MG63 (cell line): ENCODE data around the gene LIFR. TPM values are rescaled to one million over a fixed set of nuclear protein-coding genes. Genes with fewer than 3 reads are reported as not detected.

ENCODE experiments used
- DNase-seq: peaks from one replicate; pipeline ENCODE4 v3.0.0-alpha.2; 2020
- H3K27me3 ChIP-seq: fragments of 250-450 bp; sonication (Bioruptor Pico); 2 replicates; pipeline ENCODE4 v1.5.1; 2020; ENCODE audit warnings: mild to moderate bottlenecking, moderate library complexity
- H3K36me3 ChIP-seq: fragments of 250-450 bp; sonication (Bioruptor Pico); 2 replicates; pipeline ENCODE4 v1.5.1; 2020; ENCODE audit warnings: mild to moderate bottlenecking, moderate library complexity
- H3K4me3 ChIP-seq: fragments of 250-450 bp; sonication (Bioruptor Pico); 2 replicates; pipeline ENCODE4 v1.5.1; 2020; ENCODE audit warnings: mild to moderate bottlenecking, moderate library complexity
- H3K9me3 ChIP-seq: fragments of 250-450 bp; sonication (Bioruptor Pico); 2 replicates; pipeline ENCODE4 v1.5.1; 2020; ENCODE audit warnings: mild to moderate bottlenecking, moderate library complexity
- total RNA-seq: library from RNA; depleted of rRNA; stranded (reverse); fragments of >200 nt; shearing (Covaris generic); gene quantifications from 2 replicates; pipeline ENCODE4 v1.2.3, GENCODE V29; 2014; ENCODE audit warnings: low replicate concordance

The LIFR gene
- total RNA-seq, 1 experiment from 2014 or later = 6.8 TPM

DNA sequence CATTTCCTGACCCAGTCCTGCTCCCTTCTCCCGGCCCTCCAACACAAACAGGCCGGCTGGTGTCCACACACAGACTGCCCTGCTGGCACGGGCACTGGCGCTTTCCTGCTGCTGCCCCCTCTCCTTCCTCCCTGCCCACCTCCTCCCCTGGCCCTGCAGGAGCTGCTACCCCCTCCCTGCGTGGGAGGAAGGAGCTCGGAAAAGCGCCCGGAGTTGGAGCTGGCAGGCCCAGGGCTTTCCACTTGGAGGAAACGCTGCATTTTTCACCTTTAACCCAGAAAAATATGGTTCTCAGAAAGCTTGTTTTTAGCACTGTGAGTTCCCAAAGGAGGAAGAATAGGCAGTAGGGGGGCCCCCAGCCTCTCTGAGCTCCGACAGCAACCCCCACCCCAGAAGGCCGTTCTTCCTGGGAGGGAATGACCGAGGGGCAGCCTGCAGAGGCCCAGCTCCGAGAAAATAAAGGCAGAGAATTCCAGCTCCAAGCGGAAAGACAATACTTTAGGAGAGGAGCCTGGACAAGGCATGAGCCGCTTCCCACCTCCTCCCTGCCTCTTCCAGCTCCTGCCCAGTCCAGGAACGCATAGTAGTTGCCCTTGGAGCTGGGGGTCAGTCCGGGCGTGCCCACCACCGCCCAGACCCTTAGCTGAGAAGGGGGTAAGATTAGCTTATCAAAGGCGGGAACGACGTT, 88.9 kb downstream of the LIFR start:
- peak; percentile 96 for DNase-seq
- Histone ChIP-seq H3K27me3 (no peaks in the 10 kb centered on the region), H3K36me3 (no peaks in the 10 kb centered on the region), H3K4me3 (no peak overlapping the region), H3K9me3 (no peaks in the 10 kb centered on the region)

DNA sequence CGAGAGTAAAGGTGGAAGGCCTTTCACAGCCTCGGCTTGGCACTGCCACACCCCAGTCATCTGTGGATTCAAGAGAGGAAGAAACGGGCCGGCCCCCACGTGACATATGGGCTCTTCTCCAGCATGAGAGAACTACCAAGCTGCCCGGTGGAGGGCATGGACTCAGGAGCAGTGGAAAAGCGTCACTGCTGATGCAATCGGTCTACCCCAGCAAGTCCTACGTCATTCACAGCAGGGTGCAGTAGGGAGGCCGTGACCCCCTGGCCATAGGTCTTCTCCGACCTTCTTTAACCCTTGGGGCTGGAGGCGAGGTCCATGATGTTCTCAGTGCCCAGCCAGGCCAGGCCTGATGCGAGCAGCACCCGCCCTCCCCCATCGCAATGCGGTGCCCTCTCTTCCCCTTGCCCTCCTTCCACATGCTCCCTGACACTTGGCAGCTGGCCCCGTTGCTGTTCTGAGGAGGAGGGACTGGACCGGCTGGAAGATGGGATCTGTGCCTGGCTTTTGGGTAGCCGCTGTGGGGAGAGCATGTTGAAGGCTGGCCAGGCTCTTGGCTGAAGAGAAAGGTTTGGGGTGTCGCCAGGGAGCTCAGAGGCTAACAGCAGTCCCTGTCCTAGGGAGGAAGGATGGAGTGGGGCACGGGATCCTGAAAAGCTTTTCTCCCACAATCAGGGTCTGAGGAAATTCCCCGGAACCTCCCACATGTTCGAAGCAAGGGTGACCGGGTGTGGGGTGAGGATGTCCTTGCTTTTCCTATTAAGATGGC, 89.8 kb downstream of the LIFR start:
- Histone ChIP-seq H3K4me3 (no peak overlapping the region), H3K9me3 (no peaks in the 10 kb centered on the region)

DNA sequence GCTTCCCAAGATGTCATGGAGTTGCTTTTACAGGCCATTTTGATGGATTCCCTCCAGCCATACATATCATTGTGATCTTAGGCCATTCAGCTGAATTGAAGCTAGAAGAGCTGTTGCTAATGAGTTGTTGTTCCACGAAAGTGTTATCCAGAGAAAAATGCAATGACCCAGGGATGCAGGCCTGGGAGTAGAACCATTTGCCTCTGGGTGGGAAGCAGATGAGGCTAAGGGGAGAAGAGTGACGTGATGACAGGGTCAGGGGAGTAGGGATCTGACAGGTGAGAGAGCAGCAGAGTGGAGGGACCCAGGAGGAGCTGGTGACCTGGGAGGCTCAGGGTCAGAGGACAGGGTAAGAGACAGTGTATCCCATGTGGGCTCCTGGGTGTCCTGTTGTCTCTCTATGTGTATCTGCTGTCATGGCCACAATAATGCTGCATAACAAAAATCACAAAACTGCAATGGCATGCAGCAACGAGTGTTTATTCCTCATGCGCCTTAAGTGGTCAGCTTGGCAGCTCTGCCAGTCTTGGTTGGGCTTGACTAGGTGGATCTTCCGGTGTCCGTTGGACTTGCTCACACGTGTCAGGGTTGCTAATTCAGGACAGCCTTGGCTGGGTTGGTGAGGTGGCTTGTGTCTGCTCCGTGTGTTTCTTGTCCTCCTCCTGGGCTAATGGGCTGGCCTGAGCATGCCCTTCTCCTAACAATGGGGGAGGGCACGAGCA, 90.6 kb downstream of the LIFR start:
- DNase-seq = no peak
- H3K36me3 ChIP-seq = no peaks in the 10 kb centered on the region
- H3K9me3 ChIP-seq = no peaks in the 10 kb centered on the region
- no peak overlapping the region for H3K4me3 ChIP-seq
- H3K27me3 ChIP-seq = no peaks in the 10 kb centered on the region

More for the DNA sequence above, 89.8 kb downstream of the LIFR start:
- Histone ChIP-seq H3K27me3 (no peaks in the 10 kb centered on the region), H3K36me3 (no peaks in the 10 kb centered on the region)
- DNase-seq = peak; percentile 96

DNA sequence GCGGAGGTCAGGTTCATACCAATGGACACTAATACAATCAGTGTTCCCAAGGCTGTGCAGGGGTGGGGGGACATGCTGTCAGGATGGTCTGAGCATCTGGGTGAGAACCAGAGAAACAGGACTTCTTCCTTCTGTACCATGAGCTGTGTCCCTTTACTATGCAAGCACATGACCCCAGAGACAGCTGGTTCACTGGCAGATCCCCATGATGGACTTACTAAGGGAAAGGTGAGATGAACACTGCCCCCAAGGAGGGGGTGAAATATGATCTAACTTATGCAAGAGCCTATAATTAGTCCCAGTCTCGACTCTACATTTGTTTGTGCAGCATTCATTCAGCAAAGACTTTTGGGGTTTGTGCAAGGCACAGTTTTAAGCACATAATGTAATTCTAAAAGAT, 91.4 kb downstream of the LIFR start:
- Histone ChIP-seq H3K9me3 (no peaks in the 10 kb centered on the region), H3K36me3 (no peaks in the 10 kb centered on the region), H3K27me3 (no peaks in the 10 kb centered on the region), H3K4me3 (no peak overlapping the region)
- no peak for DNase-seq

DNA sequence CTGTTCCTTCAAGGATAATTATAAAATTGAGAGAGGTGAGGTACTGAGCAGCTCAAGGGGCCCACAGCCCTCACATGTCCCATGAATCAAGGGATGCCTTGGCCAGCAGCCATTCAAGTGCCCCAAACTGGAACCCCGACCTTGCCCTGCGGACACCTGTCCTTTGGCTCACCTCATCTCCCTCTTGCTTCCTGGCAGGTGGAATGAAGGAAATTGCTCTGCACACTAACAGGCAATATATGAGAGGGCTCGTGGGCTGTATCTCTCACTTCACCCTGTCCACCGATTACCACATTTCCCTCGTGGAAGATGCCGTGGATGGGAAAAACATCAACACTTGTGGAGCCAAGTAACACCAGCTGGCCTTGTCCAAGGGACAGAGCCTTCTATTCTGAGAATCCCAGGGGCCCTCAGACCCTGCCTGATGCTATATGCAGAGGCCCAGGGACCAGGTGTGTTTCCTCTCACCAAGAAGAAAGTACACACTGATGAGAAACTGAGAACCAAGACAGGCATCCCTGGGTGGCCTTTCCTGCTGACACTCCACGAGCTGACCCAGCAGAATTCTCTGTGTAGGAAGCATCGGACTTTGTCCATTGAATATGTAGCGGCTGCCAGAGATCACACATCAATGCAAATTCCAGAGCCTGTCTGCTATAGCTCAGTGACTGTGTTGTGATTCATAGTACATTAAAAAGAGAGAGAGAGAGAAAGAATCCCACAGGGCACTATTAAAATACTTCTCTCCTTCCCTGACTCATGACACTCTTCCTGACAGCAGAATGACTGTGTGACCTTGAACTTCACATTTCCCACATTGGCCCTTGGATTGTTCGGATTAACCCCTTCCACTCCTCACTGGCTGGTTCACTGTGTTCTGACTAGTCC, 92.6 kb downstream of the LIFR start:
- Histone ChIP-seq H3K9me3 (no peaks in the 10 kb centered on the region), H3K27me3 (no peaks in the 10 kb centered on the region), H3K4me3 (no peak overlapping the region), H3K36me3 (no peaks in the 10 kb centered on the region)
- peak; percentile 85 for DNase-seq

DNA sequence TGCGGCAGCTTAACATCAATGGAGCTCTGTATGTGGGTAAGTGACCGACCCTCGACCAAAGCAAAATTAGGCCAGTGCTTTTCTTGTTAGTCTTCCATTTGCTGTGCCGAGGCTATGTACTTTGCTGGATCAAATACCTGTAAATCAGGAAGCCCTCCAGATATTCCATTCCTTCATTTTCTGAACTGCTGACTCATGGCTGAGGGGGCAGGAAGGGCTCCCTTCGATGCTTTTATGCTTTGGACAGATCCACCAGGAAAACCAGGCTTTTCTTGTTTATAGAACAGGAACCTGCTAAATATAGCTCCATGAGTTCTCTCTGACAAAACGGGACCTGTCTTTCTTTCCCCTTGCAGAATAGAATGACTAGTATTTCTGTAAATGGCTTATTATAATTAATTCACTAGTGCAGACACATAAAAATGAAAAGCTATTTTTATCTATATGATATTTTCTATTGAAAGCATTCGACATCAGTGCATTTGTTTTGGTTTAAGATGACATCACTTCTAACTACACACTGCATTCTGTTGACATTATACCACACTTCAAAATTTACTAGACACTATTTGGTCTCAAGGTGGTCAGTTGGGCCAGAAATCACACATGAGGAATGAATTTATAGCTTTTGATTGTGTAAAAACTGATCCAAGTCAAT, 93.3 kb downstream of the LIFR start:
- Histone ChIP-seq H3K9me3 (no peaks in the 10 kb centered on the region), H3K36me3 (no peaks in the 10 kb centered on the region), H3K27me3 (no peaks in the 10 kb centered on the region), H3K4me3 (no peak overlapping the region)
- DNase-seq = peak; percentile 20

DNA sequence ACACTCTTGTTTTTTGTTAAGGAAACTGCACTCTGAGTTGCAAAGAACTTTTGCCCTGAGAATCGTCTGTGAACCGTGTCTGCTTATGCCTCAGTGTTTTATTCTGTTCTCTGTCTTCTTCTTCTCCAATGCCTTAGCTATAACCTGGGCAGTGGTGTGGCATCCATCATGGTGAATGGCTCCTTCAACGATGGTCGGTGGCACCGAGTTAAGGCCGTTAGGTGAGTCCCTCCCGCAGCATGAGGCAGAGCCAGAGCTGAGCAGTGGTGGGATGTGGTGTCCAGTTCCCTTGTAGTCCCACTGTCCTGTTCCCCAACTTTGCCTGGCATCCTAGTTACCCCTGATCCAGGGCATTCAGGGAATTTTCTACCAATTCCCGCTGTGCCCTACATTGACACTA, 98.3 kb downstream of the LIFR start:
- Histone ChIP-seq H3K4me3 (no peak overlapping the region), H3K36me3 (no peaks in the 10 kb centered on the region), H3K27me3 (no peaks in the 10 kb centered on the region), H3K9me3 (no peaks in the 10 kb centered on the region)
- no peak for DNase-seq

DNA sequence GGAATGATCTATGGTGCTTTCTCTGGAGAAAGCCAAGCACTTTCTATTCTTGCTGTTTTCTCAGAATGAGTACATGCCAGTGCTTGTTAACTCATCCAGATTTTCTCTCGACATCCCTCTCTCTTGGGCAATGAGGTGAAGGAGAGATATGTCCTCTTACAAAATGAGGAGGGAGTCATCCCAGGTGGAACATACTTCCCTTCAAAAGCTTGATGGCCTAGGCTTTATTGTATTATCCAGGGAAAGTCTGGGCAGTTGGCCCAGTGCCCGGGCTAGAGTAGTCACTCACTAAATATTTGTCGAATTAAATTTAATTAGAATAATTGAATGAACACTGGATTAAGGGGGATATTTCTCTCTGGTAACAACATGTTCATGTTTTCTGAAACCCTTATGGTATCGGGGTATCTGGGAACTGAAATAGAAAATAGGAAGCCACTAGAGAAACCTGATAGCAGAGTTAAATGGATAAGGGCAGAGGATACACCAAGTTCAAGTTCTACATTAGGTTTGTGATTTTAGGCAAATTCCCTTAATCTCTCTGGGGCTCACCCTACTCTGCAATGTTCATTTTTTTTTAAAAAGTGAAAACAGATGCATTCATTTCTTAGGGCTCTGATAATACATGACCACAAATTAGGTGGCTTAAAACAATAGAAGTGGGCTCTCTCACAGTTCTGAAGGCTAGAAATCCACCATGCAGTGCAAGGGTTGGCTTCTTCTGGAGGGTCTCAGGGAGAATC, 99.6 kb downstream of the LIFR start:
- H3K4me3 ChIP-seq = no peak overlapping the region
- no peak for DNase-seq
- H3K27me3 ChIP-seq = no peaks in the 10 kb centered on the region
- no peaks in the 10 kb centered on the region for H3K36me3 ChIP-seq
- H3K9me3 ChIP-seq = no peaks in the 10 kb centered on the region

DNA sequence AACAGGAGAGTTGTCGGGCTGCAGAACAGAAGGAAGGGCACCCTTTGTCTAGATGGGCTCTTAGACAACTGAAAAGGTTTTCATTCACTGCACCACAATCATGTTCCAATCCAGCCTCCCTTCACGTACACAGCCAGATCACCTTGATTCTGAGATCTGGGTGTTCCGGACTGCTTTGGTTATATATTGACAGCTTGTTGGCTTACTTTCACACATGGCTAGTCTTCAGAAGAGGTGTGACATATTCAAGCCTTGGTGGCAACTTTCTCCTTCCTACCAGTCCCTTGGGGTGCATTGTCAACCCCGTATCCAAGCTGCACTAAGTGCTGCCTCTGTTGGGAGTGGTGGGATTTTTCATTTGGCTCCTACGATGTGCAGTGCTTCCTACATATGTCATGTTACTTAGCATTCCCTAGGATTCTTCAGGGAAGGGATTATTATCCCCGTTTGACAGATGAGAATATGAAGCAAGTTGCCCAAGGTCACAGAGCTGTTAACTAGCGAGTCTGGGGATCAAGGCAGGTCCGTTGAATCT, 100.6 kb downstream of the LIFR start:
- Histone ChIP-seq H3K27me3 (no peaks in the 10 kb centered on the region), H3K36me3 (no peaks in the 10 kb centered on the region), H3K4me3 (no peak overlapping the region), H3K9me3 (no peaks in the 10 kb centered on the region)
- no peak for DNase-seq

DNA sequence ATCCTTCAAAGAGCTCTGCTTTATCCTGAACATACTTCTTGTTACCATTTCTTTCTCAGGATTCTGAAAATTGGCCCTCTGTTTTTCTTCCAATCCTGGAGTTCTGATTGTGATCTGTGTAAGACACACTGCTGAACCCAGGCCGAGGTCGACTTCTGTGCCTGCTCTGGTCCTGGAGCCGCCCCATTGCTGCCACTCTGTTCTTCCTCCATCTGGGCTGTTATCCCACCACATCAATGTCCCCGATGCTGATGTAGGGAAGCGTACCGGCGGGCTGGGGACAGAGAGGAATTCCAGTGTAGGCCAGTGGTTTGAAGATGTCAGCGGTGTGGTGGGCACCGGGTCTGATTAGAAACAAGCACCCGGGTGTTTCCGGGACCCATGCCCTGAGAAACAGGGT, 102.5 kb downstream of the LIFR start:
- H3K9me3 ChIP-seq = no peaks in the 10 kb centered on the region

DNA sequence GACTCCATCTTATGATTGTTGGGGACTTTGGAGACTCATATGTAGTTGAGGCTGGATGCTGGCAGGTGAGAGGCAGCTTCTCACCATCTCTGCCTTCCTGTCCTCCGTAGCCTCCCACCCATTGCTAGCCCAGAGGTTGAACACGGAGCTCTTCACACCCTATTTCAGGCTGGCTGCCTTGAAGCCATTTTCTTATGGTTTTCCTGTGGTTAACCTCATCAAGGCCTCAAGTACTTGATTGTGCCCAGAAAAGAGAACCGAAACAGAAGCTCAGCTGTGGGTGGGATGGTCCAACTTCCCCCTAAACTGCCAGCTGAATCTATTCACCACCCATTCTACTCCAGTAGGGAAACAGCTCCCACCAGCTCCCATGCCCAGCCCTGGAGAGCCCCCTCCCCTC, 102.9 kb downstream of the LIFR start:
- no peak for DNase-seq
- H3K9me3 ChIP-seq = no peaks in the 10 kb centered on the region
- no peaks in the 10 kb centered on the region for H3K36me3 ChIP-seq
- H3K4me3 ChIP-seq = no peak overlapping the region
- no peaks in the 10 kb centered on the region for H3K27me3 ChIP-seq

More for the DNA sequence above, 102.5 kb downstream of the LIFR start:
- Histone ChIP-seq H3K27me3 (no peaks in the 10 kb centered on the region), H3K36me3 (no peaks in the 10 kb centered on the region), H3K4me3 (no peak overlapping the region)
- no peak for DNase-seq

DNA sequence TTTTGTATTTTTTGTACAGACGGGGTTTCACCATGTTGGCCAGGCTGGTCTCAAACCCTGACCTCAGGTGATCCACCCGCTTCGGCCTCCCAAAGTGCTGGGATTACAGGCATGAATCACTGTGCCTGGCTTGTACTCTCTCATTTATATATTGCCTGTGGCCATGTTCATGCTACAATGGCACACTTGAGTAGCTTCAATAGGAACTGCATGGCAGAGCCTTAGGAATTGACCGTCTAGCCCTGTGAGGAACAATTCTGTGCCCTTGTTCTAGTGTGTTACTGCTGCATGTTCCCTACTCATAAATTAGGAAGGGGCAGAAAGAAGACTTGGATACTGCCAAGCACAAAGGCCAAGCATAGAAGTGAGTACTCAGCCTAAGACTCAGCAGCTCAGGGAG, 104.2 kb downstream of the LIFR start:
- Histone ChIP-seq H3K9me3 (no peaks in the 10 kb centered on the region), H3K27me3 (no peaks in the 10 kb centered on the region), H3K4me3 (no peak overlapping the region), H3K36me3 (no peaks in the 10 kb centered on the region)
- no peak for DNase-seq

DNA sequence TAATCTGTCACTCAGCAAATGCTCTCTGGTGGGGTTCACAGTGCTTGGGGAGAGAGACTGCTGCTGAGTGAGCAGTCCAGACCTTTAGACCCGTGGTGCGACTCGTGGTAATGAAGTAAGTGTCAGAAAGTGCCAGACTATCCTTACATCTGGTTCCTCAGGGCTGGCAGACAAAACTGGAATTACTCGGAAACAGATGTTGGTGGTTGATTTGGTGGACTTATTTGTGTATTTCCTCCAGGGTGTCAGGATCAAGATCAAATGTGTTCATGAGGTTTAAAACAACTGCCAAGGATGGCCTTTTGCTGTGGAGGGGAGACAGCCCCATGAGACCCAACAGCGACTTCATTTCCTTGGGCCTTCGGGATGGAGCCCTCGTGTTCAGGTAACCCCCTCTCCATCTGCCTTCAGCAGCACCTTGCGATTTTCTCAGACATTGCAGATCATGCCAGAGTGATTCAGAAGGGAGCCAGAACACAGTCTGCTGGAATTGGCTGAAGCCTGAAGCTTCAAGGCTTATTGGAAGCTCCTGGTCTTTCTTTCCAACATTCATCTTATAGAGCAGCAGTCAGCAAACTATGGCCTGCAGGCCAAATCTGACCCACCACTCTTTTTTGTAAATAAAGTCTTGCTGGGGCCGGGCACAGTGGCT, 105.2 kb downstream of the LIFR start:
- Histone ChIP-seq H3K36me3 (no peaks in the 10 kb centered on the region), H3K9me3 (no peaks in the 10 kb centered on the region), H3K4me3 (no peak overlapping the region), H3K27me3 (no peaks in the 10 kb centered on the region)
- DNase-seq = no peak

DNA sequence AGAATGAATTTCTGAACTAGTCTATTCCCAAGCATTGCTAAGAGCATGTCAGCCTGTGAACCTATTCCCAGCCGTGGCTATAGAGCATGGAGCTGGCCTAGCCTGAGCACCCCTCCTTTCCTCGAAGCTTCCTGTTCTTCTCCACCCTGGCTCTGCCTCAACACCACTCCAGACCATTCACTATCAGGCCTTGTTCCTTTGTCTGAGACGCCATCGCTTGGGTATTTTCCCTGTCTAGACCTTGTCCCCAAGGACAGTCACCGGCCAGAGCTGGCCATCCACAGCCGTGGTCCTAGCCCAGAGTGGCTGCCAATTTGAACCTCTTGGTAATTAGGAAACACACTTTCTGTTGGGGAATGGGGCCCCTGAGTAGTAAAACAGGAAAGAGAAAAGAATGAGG, 105.8 kb downstream of the LIFR start:
- DNase-seq = no peak
- H3K36me3 ChIP-seq = no peaks in the 10 kb centered on the region
- no peaks in the 10 kb centered on the region for H3K27me3 ChIP-seq

More for the DNA sequence above, 105.8 kb downstream of the LIFR start:
- Histone ChIP-seq H3K4me3 (no peak overlapping the region), H3K9me3 (no peaks in the 10 kb centered on the region)
